H1 (cell line): ENCODE results near the gene ZNF396. TPM values are rescaled to one million over a fixed set of nuclear protein-coding genes. Genes with fewer than 3 reads are reported as not detected.

Experiments used
- polyA plus RNA-seq, 7 experiments: library from polyadenylated mRNA; depleted of rRNA in 3 of 7; stranded (reverse) in 5 of 7; unstranded in 2 of 7; fragments of >200 nt in 5 of 7; fragments of 200-250 nt in 2 of 7; gene quantifications; 1 replicate in 5 of 7; 2 replicates in 1 of 7; 4 replicates in 1 of 7; pipeline versions ENCODE4 v1.2.1 to v1.2.3, GENCODE V29; 2011 to 2013; ENCODE audit warnings: missing spikeins in 2 of 7, mixed read lengths in 2 of 7
- total RNA-seq: library from RNA; stranded (reverse); fragmentation: NEBNext Ultra II Directional; extraction: Animal tissue kit (Norgen Biotek cat#: 25700); gene quantifications from 2 replicates; pipeline ENCODE4 v1.2.1, GENCODE V29; 2021
- TF ChIP-seq, protein P1 (sequence below): fragments of 300-600 bp; sonication (generic); IDR thresholded peaks from 2 replicates; pipeline ENCODE4 v1.7.1; 2012; ENCODE audit warnings: low read length, moderate library complexity, mild to moderate bottlenecking, inconsistent platforms; ENCODE audit not compliant: insufficient replicate concordance

The ZNF396 gene
- total and polyA plus RNA-seq, 2 of the 8 experiments (the other 6 are each of a cell fraction or from before 2014, with no cell fraction given): 0.44 to 0.74 TPM

DNA sequence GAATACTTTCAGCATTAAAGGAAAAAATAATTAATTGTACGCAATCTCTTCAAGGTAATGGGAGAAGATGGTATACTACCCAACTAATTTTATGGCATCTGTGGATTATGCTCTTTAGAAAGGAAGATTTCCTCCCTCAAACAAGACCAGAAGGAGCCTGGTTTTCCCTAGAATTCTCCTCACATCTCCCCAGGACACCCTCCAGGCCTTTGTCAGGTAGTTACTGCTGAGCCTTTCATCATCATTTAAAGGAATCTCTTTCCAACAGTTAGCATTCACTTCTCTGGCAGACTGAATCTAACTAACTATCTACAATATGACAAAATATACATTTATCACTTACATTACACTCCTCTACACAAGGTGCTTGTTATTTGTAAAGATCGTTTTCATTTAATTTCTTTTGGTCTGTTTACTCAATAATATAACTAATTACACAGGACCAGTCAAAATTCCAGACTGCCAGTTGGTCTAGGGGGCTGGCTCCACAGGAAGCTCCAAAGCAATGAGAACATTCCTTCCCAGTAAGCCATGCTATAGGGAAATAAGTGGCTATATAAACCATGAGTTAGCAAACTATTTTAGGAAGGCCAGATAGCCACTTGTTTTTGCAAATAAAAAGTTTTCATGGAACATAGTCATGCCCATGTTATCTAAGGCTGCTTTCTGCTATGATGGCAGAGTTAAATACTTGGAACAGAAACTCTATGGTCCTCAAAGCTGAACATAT, 52.0 kb downstream of the ZNF396 start (continued):
- TF ChIP-seq, protein P1, sequence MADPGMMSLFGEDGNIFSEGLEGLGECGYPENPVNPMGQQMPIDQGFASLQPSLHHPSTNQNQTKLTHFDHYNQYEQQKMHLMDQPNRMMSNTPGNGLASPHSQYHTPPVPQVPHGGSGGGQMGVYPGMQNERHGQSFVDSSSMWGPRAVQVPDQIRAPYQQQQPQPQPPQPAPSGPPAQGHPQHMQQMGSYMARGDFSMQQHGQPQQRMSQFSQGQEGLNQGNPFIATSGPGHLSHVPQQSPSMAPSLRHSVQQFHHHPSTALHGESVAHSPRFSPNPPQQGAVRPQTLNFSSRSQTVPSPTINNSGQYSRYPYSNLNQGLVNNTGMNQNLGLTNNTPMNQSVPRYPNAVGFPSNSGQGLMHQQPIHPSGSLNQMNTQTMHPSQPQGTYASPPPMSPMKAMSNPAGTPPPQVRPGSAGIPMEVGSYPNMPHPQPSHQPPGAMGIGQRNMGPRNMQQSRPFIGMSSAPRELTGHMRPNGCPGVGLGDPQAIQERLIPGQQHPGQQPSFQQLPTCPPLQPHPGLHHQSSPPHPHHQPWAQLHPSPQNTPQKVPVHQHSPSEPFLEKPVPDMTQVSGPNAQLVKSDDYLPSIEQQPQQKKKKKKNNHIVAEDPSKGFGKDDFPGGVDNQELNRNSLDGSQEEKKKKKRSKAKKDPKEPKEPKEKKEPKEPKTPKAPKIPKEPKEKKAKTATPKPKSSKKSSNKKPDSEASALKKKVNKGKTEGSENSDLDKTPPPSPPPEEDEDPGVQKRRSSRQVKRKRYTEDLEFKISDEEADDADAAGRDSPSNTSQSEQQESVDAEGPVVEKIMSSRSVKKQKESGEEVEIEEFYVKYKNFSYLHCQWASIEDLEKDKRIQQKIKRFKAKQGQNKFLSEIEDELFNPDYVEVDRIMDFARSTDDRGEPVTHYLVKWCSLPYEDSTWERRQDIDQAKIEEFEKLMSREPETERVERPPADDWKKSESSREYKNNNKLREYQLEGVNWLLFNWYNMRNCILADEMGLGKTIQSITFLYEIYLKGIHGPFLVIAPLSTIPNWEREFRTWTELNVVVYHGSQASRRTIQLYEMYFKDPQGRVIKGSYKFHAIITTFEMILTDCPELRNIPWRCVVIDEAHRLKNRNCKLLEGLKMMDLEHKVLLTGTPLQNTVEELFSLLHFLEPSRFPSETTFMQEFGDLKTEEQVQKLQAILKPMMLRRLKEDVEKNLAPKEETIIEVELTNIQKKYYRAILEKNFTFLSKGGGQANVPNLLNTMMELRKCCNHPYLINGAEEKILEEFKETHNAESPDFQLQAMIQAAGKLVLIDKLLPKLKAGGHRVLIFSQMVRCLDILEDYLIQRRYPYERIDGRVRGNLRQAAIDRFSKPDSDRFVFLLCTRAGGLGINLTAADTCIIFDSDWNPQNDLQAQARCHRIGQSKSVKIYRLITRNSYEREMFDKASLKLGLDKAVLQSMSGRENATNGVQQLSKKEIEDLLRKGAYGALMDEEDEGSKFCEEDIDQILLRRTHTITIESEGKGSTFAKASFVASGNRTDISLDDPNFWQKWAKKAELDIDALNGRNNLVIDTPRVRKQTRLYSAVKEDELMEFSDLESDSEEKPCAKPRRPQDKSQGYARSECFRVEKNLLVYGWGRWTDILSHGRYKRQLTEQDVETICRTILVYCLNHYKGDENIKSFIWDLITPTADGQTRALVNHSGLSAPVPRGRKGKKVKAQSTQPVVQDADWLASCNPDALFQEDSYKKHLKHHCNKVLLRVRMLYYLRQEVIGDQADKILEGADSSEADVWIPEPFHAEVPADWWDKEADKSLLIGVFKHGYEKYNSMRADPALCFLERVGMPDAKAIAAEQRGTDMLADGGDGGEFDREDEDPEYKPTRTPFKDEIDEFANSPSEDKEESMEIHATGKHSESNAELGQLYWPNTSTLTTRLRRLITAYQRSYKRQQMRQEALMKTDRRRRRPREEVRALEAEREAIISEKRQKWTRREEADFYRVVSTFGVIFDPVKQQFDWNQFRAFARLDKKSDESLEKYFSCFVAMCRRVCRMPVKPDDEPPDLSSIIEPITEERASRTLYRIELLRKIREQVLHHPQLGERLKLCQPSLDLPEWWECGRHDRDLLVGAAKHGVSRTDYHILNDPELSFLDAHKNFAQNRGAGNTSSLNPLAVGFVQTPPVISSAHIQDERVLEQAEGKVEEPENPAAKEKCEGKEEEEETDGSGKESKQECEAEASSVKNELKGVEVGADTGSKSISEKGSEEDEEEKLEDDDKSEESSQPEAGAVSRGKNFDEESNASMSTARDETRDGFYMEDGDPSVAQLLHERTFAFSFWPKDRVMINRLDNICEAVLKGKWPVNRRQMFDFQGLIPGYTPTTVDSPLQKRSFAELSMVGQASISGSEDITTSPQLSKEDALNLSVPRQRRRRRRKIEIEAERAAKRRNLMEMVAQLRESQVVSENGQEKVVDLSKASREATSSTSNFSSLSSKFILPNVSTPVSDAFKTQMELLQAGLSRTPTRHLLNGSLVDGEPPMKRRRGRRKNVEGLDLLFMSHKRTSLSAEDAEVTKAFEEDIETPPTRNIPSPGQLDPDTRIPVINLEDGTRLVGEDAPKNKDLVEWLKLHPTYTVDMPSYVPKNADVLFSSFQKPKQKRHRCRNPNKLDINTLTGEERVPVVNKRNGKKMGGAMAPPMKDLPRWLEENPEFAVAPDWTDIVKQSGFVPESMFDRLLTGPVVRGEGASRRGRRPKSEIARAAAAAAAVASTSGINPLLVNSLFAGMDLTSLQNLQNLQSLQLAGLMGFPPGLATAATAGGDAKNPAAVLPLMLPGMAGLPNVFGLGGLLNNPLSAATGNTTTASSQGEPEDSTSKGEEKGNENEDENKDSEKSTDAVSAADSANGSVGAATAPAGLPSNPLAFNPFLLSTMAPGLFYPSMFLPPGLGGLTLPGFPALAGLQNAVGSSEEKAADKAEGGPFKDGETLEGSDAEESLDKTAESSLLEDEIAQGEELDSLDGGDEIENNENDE: peak; percentile 57
